ENCODE results near the gene ATP9A.

DNA sequence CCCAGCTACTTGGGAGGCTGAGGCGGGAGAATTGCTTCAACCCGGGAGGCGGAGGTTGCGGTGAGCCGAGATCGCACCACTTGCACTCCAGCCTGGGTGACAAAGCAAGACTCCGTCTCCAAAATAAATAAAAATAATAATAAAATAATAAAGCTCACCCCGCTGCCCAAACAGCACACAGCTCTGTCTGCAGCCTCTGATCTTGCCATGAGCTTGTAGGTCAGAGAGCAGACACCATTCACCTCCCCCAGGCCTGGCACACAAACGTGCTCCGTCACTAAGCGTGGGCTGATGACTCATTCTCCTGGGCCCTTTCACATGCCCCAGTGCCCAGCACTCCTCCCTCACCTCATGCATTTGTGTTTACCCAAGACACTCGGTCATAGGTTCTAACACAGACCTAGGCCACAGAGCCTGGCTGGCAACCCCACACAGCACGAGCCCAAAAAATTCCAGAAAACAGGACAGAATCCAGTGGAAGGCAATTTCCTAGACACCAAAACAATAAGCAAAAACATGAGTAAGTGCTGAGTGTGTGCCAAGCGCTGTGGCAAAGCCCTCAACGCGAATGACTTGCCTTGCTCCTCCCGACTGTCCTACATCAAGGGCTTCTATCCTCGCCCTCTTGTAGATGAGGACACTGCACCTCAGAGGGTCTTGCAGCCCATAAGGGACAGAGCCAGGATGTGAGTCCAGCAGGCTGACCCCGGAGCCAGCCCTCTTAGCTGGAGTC lies 18.0 kb downstream of the ATP9A start:
- TF ChIP-seq, protein P1, sequence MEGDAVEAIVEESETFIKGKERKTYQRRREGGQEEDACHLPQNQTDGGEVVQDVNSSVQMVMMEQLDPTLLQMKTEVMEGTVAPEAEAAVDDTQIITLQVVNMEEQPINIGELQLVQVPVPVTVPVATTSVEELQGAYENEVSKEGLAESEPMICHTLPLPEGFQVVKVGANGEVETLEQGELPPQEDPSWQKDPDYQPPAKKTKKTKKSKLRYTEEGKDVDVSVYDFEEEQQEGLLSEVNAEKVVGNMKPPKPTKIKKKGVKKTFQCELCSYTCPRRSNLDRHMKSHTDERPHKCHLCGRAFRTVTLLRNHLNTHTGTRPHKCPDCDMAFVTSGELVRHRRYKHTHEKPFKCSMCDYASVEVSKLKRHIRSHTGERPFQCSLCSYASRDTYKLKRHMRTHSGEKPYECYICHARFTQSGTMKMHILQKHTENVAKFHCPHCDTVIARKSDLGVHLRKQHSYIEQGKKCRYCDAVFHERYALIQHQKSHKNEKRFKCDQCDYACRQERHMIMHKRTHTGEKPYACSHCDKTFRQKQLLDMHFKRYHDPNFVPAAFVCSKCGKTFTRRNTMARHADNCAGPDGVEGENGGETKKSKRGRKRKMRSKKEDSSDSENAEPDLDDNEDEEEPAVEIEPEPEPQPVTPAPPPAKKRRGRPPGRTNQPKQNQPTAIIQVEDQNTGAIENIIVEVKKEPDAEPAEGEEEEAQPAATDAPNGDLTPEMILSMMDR (IDR thresholded peaks at IDR 0.05) = no peak
- TF ChIP-seq POLR2A (IDR thresholded peaks at IDR 0.05) = no peak
